ENCODE results near the gene XPNPEP3.

- no peak for TF ChIP-seq CTCF (optimal IDR thresholded peaks at IDR 0.05 in 1 of 3, IDR thresholded peaks at IDR 0.05 in 1 of 3, conservative IDR thresholded peaks at IDR 0.05 in 1 of 3; ENCODE audit: extremely low read depth in 1 of 3, insufficient read depth in 2 of 3, low read length in 3 of 3)
- no peak for TF ChIP-seq EZH2 (IDR thresholded peaks at IDR 0.05; ENCODE audit: low read length)
Measured at GRCh38 chr22:40823426-40823825, 33.5 kb upstream of the XPNPEP3 start.

Measured in keratinocyte (primary cell).